IPS DF 6.9 (cell line): ENCODE results near the gene CWC27.
"Not testable (repeated sequence)": the region's sequence is repeated elsewhere in the genome, so short reads cannot be mapped to it uniquely, and the experiment has no call there.

Source experiments
- DNase-seq: peaks from one replicate; pipeline ENCODE4 v3.0.0-alpha.2; 2013; ENCODE audit warnings: low read depth, low spot score
- H3K27ac ChIP-seq: one replicate; pipeline ENCODE4 v1.5.1; 2013; ENCODE audit warnings: low read length, control low read depth
- H3K27me3 ChIP-seq: 2 replicates; pipeline ENCODE4 v1.6.1; 2013; ENCODE audit warnings: mild to moderate bottlenecking, low read length; ENCODE audit not compliant: control insufficient read depth, insufficient read depth
- H3K36me3 ChIP-seq: 2 replicates; pipeline ENCODE4 v1.6.1; 2013; ENCODE audit warnings: low read length; ENCODE audit not compliant: control insufficient read depth, insufficient read depth
- H3K4me1 ChIP-seq: 2 replicates; pipeline ENCODE4 v1.6.1; 2013; ENCODE audit warnings: low read length; ENCODE audit not compliant: control insufficient read depth, insufficient read depth
- H3K4me3 ChIP-seq: 2 replicates; pipeline ENCODE4 v1.5.1; 2013; ENCODE audit warnings: mild to moderate bottlenecking, low read length
- H3K9me3 ChIP-seq: 2 replicates; pipeline ENCODE4 v1.6.1; 2013; ENCODE audit warnings: low read length, inconsistent platforms; ENCODE audit not compliant: control insufficient read depth, insufficient read depth
- WGBS: extraction: QIAGEN DNeasy Blood & Tissue Kit; methylation state at CpG from one replicate; pipeline ENCODE4 v1.1.7; 2013; ENCODE audit warnings: mixed read lengths, missing lambda C conversion rate; ENCODE audit not compliant: insufficient read length, insufficient coverage; 5-methylcytosine and 5-hydroxymethylcytosine counted together

CWC27 gene

DNA sequence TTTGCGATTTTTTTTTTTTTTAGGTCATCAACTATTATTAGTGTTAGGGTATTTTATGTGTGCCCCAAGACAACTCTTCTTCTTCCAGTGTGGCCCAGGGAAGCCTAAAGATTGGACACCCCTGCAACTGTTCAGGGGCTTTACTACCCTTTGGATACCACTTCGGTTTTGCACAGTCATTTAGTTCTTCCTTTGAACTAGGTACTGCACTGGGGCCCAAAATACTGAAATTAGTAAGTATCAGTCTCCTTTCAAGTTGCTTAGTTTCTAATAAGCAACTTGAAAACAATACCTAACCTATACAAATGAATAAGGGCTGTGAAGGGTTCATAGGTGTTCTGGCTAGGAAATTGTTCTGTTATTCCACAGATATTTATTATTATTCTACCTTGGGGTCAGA lies 45.3 kb downstream of the CWC27 start:
- WGBS = no CpG with 5 or more reads among the region's 2 CpGs

DNA sequence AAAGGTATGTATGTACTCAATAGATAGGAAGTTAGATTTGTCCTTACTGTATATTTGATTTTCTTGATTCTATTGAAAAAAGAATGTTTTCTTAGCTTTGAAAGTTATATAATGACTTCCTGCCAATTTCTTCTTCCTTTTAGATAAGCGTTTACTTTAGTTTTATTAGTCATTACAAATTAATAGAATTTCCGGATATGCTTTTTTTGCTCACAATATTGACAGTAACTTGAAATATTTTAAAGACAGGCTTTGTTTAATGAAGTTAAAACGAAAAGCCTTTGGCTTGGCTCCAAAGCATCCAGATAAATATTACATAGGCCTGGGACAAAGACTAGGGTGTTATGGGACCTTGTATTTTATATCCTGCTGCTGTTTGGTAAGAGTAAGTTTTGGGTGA lies 49.5 kb downstream of the CWC27 start:
- H3K9me3 ChIP-seq = no peaks in the 10 kb centered on the region
- H3K27me3 ChIP-seq = no peaks in the 10 kb centered on the region
- no peak for DNase-seq
- H3K36me3 ChIP-seq = no peaks in the 10 kb centered on the region
- WGBS = no CpG with 5 or more reads among the region's 3 CpGs
- no peaks in the 10 kb centered on the region for H3K4me1 ChIP-seq
- no peak overlapping the region for H3K4me3 ChIP-seq
- no peak overlapping the region for H3K27ac ChIP-seq

More for the DNA sequence above, 45.3 kb downstream of the CWC27 start:
- no peaks in the 10 kb centered on the region for H3K27me3 ChIP-seq
- no peak overlapping the region for H3K27ac ChIP-seq
- H3K9me3 ChIP-seq = no peaks in the 10 kb centered on the region
- H3K4me3 ChIP-seq = no peak overlapping the region
- no peak for DNase-seq
- H3K36me3 ChIP-seq = no peaks in the 10 kb centered on the region
- H3K4me1 ChIP-seq = no peaks in the 10 kb centered on the region

DNA sequence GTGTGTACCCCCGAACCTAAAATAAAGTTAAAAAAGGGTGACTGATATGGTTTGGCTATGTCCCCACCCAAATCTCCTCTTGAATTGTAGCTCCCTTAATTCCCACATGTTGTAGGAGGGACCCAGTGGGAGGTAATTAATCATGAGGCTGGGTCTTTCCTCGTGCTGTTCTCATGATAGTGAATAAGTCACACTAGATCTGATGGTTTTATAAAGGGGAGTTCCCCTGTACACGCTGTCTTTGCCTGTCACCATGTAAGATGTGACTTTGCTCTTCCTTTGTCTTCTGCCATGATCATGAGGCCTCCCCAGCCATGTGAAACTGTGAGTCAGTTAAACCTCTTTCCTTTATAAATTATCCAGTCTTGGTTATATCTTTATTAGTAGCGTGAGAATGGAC lies 50.6 kb downstream of the CWC27 start:
- H3K27me3 ChIP-seq, H3K9me3 ChIP-seq, H3K4me3 ChIP-seq, DNase-seq, H3K36me3 ChIP-seq, H3K4me1 ChIP-seq, H3K27ac ChIP-seq: not testable (repeated sequence)
- no CpG with 5 or more reads among the region's 4 CpGs for WGBS

DNA sequence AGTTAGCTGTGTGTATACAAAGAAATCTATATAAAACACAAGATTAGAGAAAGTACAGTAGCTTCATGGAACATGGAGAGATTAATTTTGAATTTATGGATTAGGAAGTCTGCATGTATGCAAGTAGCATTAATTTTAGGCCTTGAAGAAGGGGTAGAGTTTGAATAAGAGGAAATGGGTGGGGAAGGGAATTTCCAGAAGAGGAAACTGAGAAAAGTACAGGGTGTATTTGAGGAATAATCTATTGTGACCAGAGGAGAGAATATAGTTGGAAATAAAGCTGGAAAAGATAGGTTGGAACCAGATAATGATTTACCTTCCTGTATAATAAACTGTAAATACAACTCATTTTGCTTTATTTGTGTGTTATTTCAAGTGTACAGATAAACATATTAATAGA lies 53.6 kb downstream of the CWC27 start:
- no peak overlapping the region for H3K4me3 ChIP-seq
- H3K27ac ChIP-seq = no peak overlapping the region
- H3K9me3 ChIP-seq = no peaks in the 10 kb centered on the region
- H3K36me3 ChIP-seq = no peaks in the 10 kb centered on the region
- H3K4me1 ChIP-seq = no peaks in the 10 kb centered on the region
- no peaks in the 10 kb centered on the region for H3K27me3 ChIP-seq
- no peak for DNase-seq

DNA sequence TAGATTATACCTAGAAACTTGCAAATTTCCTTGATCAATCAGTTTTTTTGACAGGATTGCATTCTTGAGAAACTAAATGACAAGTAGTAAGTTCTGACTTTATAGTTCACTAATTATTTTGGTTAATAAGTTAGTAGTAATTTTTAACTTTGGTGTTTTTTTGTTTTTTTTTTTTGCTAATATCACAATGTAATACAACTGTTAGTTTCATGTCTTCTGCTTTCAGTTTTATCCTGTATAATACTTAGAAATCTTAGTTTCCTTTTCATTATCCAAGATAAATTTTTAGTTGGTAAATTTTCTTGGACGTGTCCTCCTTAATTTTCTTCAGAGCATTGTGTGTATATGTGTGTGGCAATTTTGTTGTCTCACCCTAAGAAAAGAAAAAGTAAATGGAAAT lies 57.8 kb downstream of the CWC27 start:
- no CpG with 5 or more reads among the region's 1 CpG for WGBS
- no peak for DNase-seq
- H3K27me3 ChIP-seq = no peaks in the 10 kb centered on the region

DNA sequence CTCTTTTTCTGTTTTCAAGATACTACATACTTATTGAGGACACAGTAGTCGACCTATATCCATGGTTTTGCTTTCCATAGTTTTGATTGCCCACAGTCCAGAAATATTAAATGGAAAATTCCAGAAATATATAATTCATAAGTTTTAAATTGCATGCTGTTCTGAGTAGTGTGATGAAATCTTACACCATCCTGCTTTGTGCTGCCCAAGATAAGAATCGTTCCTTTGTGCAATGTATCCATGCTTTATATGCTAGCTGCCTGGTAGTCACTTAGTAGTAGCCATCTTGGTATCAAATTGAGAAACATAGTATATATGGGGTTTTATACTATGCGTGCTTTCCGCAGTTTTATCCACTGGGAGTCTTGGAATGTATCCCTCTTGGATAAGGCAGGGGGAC lies 59.0 kb downstream of the CWC27 start:
- Histone ChIP-seq H3K36me3 (no peaks in the 10 kb centered on the region), H3K27me3 (no peaks in the 10 kb centered on the region), H3K27ac (no peak overlapping the region), H3K4me1 (no peaks in the 10 kb centered on the region), H3K9me3 (no peaks in the 10 kb centered on the region), H3K4me3 (no peak overlapping the region)
- DNase-seq = no peak
- no CpG with 5 or more reads among the region's 4 CpGs for WGBS

More for the DNA sequence above, 57.8 kb downstream of the CWC27 start:
- Histone ChIP-seq H3K27ac (no peak overlapping the region), H3K4me3 (no peak overlapping the region), H3K9me3 (no peaks in the 10 kb centered on the region), H3K36me3 (no peaks in the 10 kb centered on the region), H3K4me1 (no peaks in the 10 kb centered on the region)

DNA sequence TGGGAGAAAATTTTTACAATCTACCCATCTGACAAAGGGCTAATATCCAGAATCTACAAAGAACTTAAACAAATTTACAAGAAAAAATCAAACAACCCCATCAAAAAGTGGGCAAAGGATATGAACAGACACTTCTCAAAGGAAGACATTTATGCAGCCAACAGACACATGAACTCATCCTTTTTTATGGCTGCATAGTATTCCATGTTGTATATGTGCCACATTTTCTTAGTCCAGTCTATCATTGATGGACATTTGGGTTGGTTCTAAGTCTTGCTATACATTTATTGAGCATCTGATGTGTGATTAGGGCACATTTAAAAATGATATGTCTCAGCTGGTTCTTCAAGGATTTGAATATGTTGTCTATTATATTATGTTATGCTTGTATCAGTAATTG lies 61.9 kb downstream of the CWC27 start:
- not testable (repeated sequence) for H3K27me3 ChIP-seq, H3K4me3 ChIP-seq, H3K9me3 ChIP-seq, DNase-seq, H3K36me3 ChIP-seq, H3K4me1 ChIP-seq, H3K27ac ChIP-seq

- no CpG with 5 or more reads among the region's 1 CpG for WGBS
These were observed 63.3 kb downstream of the CWC27 start for GRCh38 chr5:64831996-64832395.

GRCh38 chr5:64834037-64834436 lies 65.3 kb downstream of the CWC27 start:
- WGBS = no CpG with 5 or more reads among the region's 2 CpGs
- Histone ChIP-seq H3K4me1 (no peaks in the 10 kb centered on the region; the same call in 1 of the 2 replicates), H3K4me3 (no peak overlapping the region), H3K27ac (no peak overlapping the region), H3K36me3 (no peaks in the 10 kb centered on the region), H3K9me3 (no peaks in the 10 kb centered on the region), H3K27me3 (no peaks in the 10 kb centered on the region)
- no peak for DNase-seq

More at GRCh38 chr5:64831996-64832395, 63.3 kb downstream of the CWC27 start:
- Histone ChIP-seq H3K27me3 (no peaks in the 10 kb centered on the region), H3K4me1 (no peaks in the 10 kb centered on the region; the same call in 1 of the 2 replicates), H3K9me3 (no peaks in the 10 kb centered on the region), H3K27ac (no peak overlapping the region), H3K36me3 (no peaks in the 10 kb centered on the region), H3K4me3 (no peak overlapping the region)
- DNase-seq = no peak

DNA sequence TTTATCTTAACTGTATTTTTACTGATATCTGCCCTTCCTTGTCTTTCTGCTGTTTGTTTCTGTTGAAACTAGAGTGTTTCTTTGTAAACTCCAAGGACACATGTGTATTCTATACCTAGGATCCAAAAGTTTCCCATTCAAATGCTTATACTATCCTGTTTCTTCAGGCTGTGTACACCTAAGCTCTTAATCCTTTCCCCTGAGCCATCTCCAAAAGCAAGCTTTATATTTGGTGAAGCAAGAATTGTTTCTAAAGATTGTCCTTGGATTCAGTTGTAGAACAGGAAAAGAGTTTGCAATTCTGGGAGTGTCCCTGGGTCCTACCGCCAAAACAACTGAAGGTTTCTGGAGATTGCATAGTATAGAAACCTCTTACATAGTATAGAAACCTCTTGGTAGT lies 65.9 kb downstream of the CWC27 start:
- Histone ChIP-seq H3K9me3 (no peaks in the 10 kb centered on the region), H3K36me3 (no peaks in the 10 kb centered on the region), H3K4me1 (no peaks in the 10 kb centered on the region; the same call in 1 of the 2 replicates), H3K27me3 (no peaks in the 10 kb centered on the region), H3K4me3 (no peak overlapping the region), H3K27ac (no peak overlapping the region)
- WGBS = no CpG with 5 or more reads among the region's 1 CpG
- no peak for DNase-seq

GRCh38 chr5:64835266-64835665 lies 66.5 kb downstream of the CWC27 start:
- no CpG with 5 or more reads among the region's 1 CpG for WGBS
- no peak for DNase-seq
- H3K36me3 ChIP-seq = no peaks in the 10 kb centered on the region

More at GRCh38 chr5:64835266-64835665, 66.5 kb downstream of the CWC27 start:
- Histone ChIP-seq H3K9me3 (no peaks in the 10 kb centered on the region), H3K27me3 (no peaks in the 10 kb centered on the region), H3K4me1 (no peaks in the 10 kb centered on the region; the same call in 1 of the 2 replicates), H3K27ac (no peak overlapping the region), H3K4me3 (no peak overlapping the region)
